ENCODE data around the gene NRXN3. TPM values are rescaled to one million over a fixed set of nuclear protein-coding genes. Genes with fewer than 3 reads are reported as not detected.

The NRXN3 gene
- total and polyA plus RNA-seq, 2 experiments from 2014 or later: 1.0 to 1.8 TPM

GRCh38 chr14:79729731-79730130 is 1559.6 kb downstream of the NRXN3 start (continued):
- no peak for TF ChIP-seq ETS1 (IDR thresholded peaks at IDR 0.05)
- TF ChIP-seq EZH2phosphoT487 (IDR thresholded peaks at IDR 0.05; ENCODE audit: unreplicated experiment): no peak
- no peak for TF ChIP-seq ZNF462 (CRISPR knock-in tag; IDR thresholded peaks at IDR 0.05)

GRCh38 chr14:79730196-79730595 is 1560.0 kb downstream of the NRXN3 start:
- H3K36me3 ChIP-seq (ENCODE audit: insufficient read depth): peaks cover 5% of the 10 kb centered on the region; the same call in 1 of the 2 replicates
- no peaks in the 10 kb centered on the region for H3K79me2 ChIP-seq (replicated peaks; ENCODE audit: insufficient read depth)
- H3K9me3 Mint-ChIP-seq: peaks cover 2% of the 10 kb centered on the region; the same call in 1 of the 3 replicates
- DNase-seq (ENCODE audit: low spot score) (no peak), ATAC-seq (no peak)
- TF ChIP-seq POLR2AphosphoS5 (IDR thresholded peaks at IDR 0.05; ENCODE audit: low read depth): no peak
- TF ChIP-seq EZH2 (IDR thresholded peaks at IDR 0.05; ENCODE audit: low read depth, unreplicated experiment): no peak
- TF ChIP-seq NANOG (IDR thresholded peaks at IDR 0.05; ENCODE audit: borderline replicate concordance): no peak
- TF ChIP-seq ZNF331 (CRISPR knock-in tag; IDR thresholded peaks at IDR 0.05; ENCODE audit: low read depth): no peak
- no peak overlapping the region for H3K4me3 Mint-ChIP-seq
- peaks cover 7% of the 10 kb centered on the region; the same call in 2 of the 3 replicates for H3K4me1 Mint-ChIP-seq
- H3K27me3 ChIP-seq (ENCODE audit: insufficient read depth): no peaks in the 10 kb centered on the region
- H3K27me3 Mint-ChIP-seq (ENCODE audit: insufficient read depth, low read depth, poor library complexity): no peaks in the 10 kb centered on the region
- H3K4me3 ChIP-seq: no peak overlapping the region
- no peaks in the 10 kb centered on the region for H3K36me3 Mint-ChIP-seq (ENCODE audit: low read depth)
- no peaks in the 10 kb centered on the region for H3K9me2 ChIP-seq (ENCODE audit: insufficient read depth)
- H4K20me1 ChIP-seq (replicated peaks; ENCODE audit: insufficient read depth): no peaks in the 10 kb centered on the region
- H3K27ac Mint-ChIP-seq: no peak overlapping the region
- no peaks in the 10 kb centered on the region for H3F3A ChIP-seq (replicated peaks; ENCODE audit: low read depth)
- H2AFZ ChIP-seq: no peak overlapping the region
- H3K4me2 ChIP-seq: no peak overlapping the region
- H3K4me1 ChIP-seq (ENCODE audit: insufficient read depth): no peaks in the 10 kb centered on the region
- no peak overlapping the region for H3K27ac ChIP-seq (ENCODE audit: low read depth)

All from GM23338 (cell line).